ENCODE data around the gene ZNF37A. TPM values are rescaled to one million over a fixed set of nuclear protein-coding genes. Genes with fewer than 3 reads are reported as not detected.

The ZNF37A gene
- total and polyA plus RNA-seq, 10 of the 15 experiments (the other 5 are each of a cell fraction or from before 2014, with no cell fraction given): 3.3 to 24.2 (median 12.1) TPM

Small RNAs within 50 kb of the gene (small RNA-seq; reads per million reads assigned to genes)
- not detected for gene AL117339.2
- gene AL161931.1: not detected
- gene FXYD6P2: not detected

Other genes with a start within 250 kb of the ZNF37A start
- 5.7 and 8.7 TPM in 2 replicates for gene ZNF248, start 236.7 kb upstream of the ZNF37A start, total RNA-seq (2014; rRNA removed)
- gene ZNF248, start 236.7 kb upstream of the ZNF37A start, total RNA-seq (2014; rRNA removed; fragmentation: Illumina TruSeq; extraction: Trizol): 8.4 and 9.1 TPM in 2 replicates
- gene ZNF248, start 236.7 kb upstream of the ZNF37A start, total RNA-seq (2021): 5.7 and 7.1 TPM in 2 replicates
- 16.3 and 23.7 TPM in 2 replicates for gene ZNF248, start 236.7 kb upstream of the ZNF37A start, polyA plus RNA-seq (2011; rRNA removed)
- 9.4 and 15.0 TPM in 2 replicates for gene ZNF248, start 236.7 kb upstream of the ZNF37A start, polyA plus RNA-seq (2014; fragmentation: Illumina TruSeq; extraction: Trizol)
- 1 to 10 TPM; 2.0 to 4.9 TPM for gene ZNF248, start 236.7 kb upstream of the ZNF37A start, polyA plus RNA-seq (2014; fragmentation: Nextera tagmentation; extraction: Ambion mirVana)
- 10.7 and 14.2 TPM in 2 replicates for gene ZNF248, start 236.7 kb upstream of the ZNF37A start, polyA plus RNA-seq (2014; rRNA removed)
- 10 to 100 TPM in 1 of 2 experiments, 1 to 10 TPM in 1; 9.6 to 10.8 TPM for gene ZNF248, start 236.7 kb upstream of the ZNF37A start, polyA plus RNA-seq (2016; fragmentation: Nextera tagmentation; extraction: Ambion mirVana)
- gene ZNF25, start 117.7 kb upstream of the ZNF37A start, total RNA-seq (2014; rRNA removed): 3.4 and 4.4 TPM in 2 replicates
- gene ZNF25, start 117.7 kb upstream of the ZNF37A start, total RNA-seq (2014; rRNA removed; fragmentation: Illumina TruSeq; extraction: Trizol): 5.3 and 5.4 TPM in 2 replicates
- gene ZNF25, start 117.7 kb upstream of the ZNF37A start, total RNA-seq (2021): 3.4 and 4.8 TPM in 2 replicates
- 6.8 and 11.3 TPM in 2 replicates for gene ZNF25, start 117.7 kb upstream of the ZNF37A start, polyA plus RNA-seq (2011; rRNA removed)
- 4.6 and 6.2 TPM in 2 replicates for gene ZNF25, start 117.7 kb upstream of the ZNF37A start, polyA plus RNA-seq (2014; fragmentation: Illumina TruSeq; extraction: Trizol)
- 1 to 10 TPM; 1.0 to 1.5 TPM for gene ZNF25, start 117.7 kb upstream of the ZNF37A start, polyA plus RNA-seq (2014; fragmentation: Nextera tagmentation; extraction: Ambion mirVana)
- 2.7 and 3.0 TPM in 2 replicates for gene ZNF25, start 117.7 kb upstream of the ZNF37A start, polyA plus RNA-seq (2014; rRNA removed)
- 1 to 10 TPM; 2.8 to 2.9 TPM for gene ZNF25, start 117.7 kb upstream of the ZNF37A start, polyA plus RNA-seq (2016; fragmentation: Nextera tagmentation; extraction: Ambion mirVana)
- 18.9 and 22.2 TPM in 2 replicates for gene ZNF33A, start 83.7 kb upstream of the ZNF37A start, total RNA-seq (2014; rRNA removed)
- gene ZNF33A, start 83.7 kb upstream of the ZNF37A start, total RNA-seq (2014; rRNA removed; fragmentation: Illumina TruSeq; extraction: Trizol): 29.9 and 30.5 TPM in 2 replicates
- gene ZNF33A, start 83.7 kb upstream of the ZNF37A start, total RNA-seq (2021): 17.7 and 17.9 TPM in 2 replicates
- 22.5 and 36.5 TPM in 2 replicates for gene ZNF33A, start 83.7 kb upstream of the ZNF37A start, polyA plus RNA-seq (2011; rRNA removed)
- gene ZNF33A, start 83.7 kb upstream of the ZNF37A start, polyA plus RNA-seq (2014; fragmentation: Illumina TruSeq; extraction: Trizol): 21.6 and 27.9 TPM in 2 replicates
- 10 to 100 TPM in 1 of 2 experiments, 1 to 10 TPM in 1; 9.8 to 12.1 TPM for gene ZNF33A, start 83.7 kb upstream of the ZNF37A start, polyA plus RNA-seq (2014; fragmentation: Nextera tagmentation; extraction: Ambion mirVana)
- 13.3 and 17.3 TPM in 2 replicates for gene ZNF33A, start 83.7 kb upstream of the ZNF37A start, polyA plus RNA-seq (2014; rRNA removed)
- 10 to 100 TPM; 16.6 to 22.4 TPM for gene ZNF33A, start 83.7 kb upstream of the ZNF37A start, polyA plus RNA-seq (2016; fragmentation: Nextera tagmentation; extraction: Ambion mirVana)

Measured in GM12878 (cell line).